NCI-H2029 treated with DMSO at 0.1 percent for 48 hours (cell line): ENCODE data around the gene TTC38.

Experiments
- DNase-seq: peaks from one replicate; lab custom pipeline; 2025; lab: John Stamatoyannopoulos, UW

The TTC38 gene

DNA sequence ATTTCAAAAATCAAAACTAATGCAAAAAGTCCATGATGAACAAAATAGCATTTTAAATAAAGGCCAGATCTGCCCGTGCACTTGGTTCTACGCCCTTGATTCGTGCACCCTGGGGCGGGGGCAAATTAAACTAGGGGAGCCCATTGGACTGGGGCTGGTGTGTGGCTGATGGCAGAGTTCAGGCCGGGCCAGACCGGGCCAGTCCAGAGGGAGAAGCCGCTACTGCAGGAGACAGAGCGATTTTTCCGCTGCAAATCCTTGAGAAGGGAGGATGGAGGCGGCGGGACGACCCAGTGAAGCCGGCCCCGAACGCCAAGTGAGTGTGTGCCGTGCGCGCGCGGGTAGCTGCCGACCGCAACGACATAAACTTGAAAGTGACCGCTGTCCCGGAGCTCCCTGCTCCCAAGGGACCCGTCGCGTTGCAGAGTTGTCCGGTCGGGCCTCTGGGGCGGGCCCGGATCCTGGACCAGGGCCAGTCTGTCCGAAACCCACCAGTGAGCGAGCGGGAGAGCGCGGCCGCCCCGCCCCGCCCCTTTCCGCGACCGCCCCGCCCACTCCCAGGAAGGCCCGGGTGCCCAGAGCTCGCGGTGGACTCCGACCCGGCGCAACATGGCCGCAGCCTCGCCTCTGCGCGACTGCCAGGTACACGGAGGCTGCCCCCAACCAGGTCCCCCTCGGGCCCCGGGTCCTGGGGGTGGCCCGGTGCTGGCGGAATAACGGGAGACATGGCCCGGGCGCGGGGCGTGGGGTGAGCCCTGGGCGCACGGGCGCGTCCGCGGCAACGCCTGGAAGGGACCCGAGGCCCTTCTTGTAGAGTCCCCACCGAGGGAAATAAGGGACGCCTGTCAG, at the start of gene TTC38:
Gene TTC38 (plus strand): TSS at position 578 of the 849 bp plus-strand sequence. CDS start 32 bp downstream, at position 610.
- DNase-seq: no peak

DNA sequence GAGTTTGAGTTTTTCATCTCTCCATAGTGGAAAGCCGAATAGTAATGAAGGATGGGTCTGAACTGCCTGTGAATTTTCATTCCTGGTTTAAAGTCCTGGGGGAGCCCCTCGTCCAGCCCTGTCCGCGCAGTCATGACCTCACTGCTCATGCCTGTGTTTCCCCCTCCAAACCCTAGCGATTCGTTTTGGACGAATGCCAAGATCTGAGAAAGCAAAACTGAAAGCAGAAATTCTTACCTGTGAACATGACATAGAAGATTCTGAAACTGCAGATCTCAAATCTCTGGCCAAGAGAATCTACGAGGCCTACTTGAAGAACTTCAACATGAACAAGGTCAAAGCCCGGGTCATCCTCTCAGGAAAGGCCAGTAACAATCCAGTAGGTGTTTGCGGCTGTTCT, 48.2 kb upstream of the TTC38 start:
- peak; percentile 65 for DNase-seq

DNA sequence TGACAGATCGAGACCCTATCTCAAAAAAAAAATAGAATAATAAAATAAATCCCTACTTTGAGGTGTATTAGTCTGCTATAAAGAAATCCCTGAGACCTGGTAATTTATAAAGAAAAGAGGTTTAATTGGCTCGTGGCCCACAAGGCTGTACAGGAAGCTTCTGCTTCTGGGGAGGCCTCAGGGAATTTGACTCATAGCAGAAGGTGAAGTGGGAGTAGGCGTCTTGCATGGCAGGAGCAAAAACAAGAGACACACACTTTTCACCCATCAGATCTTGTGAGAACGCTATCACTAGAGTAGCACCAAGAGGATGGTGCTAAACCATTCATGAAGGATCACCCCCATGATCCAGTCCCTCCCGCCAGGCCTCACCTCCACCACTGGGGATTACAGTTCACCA, 46.9 kb upstream of the TTC38 start:
- no peak for DNase-seq

DNA sequence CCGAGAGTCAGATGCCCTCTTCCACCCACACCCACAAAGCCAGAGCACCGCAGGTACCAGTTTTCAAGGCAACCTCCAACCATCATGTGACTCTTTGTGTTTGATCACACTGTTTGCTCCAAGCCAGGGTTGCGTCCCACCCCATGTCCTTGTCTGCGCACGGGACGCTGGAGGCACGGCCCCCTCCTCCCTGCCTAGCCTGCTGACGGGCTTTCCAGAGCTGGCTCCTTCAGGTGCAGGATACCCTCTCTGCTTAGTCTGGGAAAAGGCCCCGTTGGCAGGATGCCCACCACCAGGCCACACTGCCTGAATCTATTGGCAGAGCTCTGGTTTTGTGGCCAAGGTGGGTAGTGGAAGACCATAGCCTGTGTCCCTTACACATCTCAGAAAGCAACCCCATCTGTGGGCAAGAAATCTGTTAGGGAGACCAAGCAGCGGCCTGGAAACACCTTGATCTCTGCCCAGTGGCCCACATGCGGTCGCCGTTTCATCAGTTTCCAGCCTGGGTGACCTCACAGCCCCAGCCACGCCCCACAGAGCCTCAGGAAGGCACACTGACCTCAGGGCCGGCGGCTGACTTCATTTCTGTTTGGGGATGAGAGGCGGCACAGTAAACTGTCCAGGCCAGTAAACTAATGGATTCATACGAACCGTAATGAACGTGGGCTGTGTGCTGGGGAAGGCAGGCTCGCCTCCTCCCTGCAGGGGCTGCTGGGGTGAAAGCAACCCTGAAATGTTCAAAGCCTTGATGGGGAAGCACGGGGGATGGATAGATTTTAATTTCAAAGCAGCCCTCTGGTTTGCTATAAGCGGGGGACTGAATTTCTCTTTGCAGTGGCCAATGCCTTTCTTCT, 43.5 kb upstream of the TTC38 start:
- no peak for DNase-seq

DNA sequence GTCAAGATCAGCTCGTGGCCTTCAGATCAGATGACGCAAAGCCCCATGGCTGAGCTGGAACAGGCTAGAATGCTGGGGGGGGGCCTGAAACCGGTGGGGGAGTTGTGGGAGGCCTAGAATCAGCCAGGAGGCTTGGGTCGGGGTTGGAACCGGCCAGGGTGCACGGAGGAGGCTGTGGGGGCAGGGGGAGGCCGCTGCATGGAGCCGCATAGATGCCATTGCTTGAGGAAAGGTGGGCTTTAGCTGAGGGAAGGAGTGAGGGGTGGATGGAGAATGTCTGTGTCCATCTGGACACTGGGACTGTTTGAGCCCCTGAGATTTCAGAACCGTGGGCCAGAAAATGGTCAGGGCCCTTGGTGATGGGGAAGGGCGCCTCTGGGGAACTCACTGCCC, 42.9 kb upstream of the TTC38 start:
- DNase-seq: no peak

DNA sequence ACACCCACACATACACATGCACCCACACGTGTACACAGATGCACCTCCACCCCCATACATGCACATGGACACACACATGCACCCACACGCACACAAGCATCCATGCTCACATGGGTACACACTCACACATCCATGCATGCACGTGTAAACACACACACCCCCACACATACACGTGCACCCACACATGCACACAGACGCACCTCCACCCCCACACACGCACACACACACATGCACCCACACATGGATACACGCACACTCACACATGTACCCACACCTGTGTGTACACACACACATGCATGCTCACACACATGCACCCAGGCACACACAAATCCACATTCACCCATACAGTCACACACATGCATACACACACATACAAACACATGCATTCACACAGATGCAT, 42.2 kb upstream of the TTC38 start:
- DNase-seq: no peak

DNA sequence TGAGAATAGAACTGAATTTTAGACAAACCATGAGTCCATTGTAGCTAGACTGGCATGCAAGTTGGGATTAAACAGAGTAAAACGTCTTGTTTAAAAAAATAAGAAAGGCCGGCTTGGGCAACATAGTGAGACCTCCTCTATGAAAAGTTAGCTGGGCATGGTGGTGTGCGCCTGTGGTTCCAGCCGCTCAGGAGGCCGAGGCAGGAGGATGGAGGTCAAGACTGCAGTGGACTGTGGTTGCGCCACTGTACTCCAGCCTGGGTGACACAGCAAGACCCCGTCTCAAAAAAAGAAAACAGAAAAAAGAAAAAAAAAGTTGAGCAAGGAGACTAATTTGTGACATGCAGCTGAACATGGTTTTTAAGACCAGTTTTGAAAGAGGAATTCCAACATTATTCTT, 41.2 kb upstream of the TTC38 start:
- no peak for DNase-seq

DNA sequence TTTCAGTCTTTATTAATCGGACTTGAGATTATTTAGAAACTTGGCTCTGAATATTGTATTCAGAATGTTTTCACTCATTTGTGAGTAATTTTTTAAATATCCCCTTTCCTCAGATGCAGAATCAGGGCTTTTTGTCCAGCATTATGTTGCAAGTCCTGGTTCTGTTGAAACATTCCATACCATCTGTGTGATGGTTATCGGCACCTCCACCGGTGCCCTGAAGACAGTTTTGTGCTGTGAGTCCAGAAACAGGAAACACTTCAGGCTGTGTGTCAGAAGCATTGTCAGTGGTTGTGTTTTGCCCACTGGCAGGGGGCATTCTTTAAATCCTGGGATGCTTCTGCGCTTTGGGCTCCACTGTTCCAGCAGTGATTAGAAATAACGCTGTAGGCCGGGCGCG, 38.1 kb upstream of the TTC38 start:
- DNase-seq: no peak

DNA sequence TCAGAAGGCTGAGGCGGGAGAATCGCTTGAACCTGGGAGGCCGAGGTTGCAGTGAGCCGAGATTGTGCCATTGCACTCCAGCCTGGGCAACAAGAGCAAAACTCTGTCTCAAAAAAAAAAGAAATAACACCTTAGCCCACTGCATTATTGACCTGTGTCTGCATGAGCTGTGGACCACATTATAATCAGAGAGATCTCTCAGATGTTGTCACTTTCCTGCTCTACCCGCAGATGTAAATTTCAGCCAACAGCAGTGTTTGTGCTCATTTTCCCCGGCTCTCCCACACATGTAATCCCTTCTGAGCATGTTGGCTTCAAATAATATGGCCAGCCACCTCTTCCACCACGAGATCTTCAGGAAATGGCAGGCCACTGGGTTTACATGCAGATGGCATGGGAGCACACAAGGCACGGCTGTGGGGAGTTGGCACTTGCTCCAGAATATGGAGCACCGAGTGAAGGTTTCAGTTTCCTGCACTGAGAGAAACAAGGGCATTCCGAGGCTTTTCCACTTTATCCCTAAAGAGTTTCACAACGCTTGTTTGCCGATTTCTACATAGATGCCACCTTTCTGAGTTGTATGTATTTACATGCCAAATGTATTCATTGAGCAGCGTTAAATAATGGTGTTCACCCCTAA, 37.4 kb upstream of the TTC38 start:
- DNase-seq: no peak

DNA sequence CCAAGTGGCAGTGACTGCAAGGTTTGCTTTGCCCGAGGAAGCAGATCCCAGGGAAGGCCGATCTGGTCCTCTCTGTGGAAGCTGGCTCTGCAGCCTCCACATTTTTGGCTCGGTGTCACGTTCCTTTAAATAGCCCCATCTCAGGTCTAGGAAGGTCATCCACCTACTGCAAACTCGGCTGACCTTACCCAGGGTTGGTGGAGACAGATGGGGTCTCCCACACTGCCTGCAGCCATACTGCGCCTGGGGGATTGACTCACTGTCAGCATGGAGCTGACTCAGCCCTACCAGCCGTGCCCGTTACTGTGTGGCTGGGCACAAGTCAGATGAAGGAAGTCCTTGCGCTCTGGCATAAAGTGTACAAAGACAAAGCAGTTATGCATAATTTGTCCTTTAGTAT, 34.6 kb upstream of the TTC38 start:
- DNase-seq: no peak

DNA sequence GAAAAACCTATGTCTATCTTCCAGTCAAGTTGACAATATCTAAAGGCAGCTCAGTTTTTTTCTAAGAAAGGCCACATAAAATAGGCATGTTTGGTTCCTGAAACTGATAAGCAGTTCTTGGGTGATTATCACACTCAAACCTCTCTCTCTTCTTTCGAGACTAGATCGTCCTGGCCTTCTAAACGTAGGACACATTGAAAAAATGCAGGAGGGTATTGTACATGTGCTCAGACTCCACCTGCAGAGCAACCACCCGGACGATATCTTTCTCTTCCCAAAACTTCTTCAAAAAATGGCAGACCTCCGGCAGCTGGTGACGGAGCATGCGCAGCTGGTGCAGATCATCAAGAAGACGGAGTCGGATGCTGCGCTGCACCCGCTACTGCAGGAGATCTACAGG, 32.8 kb upstream of the TTC38 start:
- no peak for DNase-seq

DNA sequence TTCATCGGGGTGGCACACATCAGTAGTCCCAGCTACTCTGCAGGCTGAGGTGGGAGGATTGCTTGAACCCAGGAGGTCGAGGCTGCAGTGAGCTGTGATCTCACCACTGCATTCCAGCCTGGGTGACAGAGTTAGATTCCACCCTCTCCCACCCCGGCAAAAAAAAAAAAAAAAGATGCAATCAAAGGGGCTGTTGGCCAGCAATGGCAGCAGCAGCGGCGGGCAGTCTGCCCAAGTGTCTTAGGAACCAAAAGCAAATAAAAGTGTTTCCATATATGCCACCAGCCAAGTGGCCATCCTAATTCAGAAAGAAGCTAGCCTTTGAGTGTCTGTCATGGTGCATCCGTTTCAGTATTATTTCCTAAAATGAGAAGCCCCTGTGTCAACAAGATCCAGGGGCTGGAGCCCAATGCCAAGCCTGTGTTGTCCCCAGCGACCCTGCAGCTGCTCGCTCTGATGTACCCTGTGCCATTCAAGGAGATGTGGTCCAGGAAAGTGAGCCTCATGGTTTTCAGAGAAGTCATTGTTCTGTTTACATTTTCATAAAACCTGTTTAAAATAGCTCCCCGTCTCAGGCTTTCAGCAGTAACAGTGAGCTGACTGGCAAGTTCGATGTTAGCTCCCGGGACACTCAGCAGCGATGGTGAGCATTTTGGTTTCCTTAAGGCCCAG, 30.2 kb upstream of the TTC38 start:
- DNase-seq: peak; percentile 42

DNA sequence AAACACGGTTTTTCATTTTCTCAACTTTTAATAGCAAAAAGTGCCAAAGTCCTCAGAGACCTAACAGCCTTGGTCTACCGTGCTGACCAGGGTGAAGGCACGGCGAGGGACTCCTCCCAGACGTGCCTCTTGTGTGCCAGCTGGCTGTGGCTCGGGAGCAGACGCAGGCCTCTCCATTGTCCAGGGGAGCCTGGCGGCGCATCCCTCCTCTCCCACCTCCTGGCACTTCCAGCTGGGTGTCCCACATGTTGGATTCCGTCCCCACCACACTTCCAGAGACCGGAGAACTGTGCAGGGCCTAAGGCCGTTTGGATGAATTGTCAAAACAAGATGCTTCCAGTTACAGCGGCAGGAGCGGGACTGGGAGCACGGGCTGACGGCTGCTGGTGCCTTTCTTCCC, 29.3 kb upstream of the TTC38 start:
- DNase-seq: no peak

DNA sequence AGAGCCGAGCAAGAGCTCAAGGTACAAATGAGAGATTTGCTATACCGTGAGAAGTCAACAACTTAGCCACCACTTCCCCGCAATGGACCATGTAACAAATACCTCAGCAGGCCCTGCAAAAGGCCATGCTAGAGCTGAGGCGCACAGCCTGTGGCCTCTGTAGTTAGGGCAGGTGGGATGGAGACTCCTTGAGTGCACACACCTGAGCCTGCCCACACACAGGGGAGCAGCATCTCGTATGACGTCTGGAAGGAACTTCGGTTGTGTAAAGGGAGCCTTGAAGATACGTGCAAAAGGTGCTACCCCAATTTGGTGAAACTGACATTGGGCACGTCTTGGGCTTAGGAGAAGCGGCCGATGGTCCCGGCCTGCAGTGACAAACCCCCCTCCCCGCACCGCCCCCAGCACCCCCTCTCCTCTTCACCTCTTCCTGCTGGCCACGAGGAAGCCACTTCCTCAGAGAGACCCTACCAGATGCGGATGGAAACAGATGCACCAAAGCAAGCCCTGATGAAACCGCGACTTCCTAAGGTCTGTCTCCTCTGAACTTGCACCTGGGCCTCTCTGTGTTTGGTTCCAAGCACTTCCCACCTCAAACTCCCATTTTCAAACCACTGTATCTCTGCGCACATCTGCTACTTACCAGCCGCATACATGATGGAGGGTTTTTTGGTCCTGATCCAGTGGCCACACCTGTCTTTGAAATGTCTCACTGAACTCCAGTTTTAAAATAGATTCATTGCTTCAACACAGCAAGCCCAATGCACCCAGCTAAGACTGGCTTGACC, 28.4 kb upstream of the TTC38 start:
- DNase-seq: no peak

DNA sequence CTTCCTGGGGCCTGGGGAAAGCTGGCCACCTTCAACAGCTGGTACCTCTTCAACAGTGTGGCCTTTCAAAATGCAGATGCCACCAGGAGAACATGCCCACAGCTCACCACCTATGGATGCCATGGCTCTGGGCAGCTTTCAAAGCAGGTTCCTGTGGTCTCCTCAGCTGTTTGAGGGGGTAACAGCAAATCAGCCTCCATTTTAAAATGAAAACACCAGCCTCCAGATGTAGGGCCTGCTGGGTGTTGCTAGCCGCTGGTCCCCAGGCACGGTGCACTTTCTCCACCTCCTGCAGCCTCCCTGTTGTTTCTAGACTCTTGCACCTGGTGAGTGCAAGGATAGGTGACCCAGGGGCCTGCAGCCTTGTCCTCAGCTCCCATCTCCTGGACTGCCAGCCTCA, 27.7 kb upstream of the TTC38 start:
- DNase-seq: no peak

DNA sequence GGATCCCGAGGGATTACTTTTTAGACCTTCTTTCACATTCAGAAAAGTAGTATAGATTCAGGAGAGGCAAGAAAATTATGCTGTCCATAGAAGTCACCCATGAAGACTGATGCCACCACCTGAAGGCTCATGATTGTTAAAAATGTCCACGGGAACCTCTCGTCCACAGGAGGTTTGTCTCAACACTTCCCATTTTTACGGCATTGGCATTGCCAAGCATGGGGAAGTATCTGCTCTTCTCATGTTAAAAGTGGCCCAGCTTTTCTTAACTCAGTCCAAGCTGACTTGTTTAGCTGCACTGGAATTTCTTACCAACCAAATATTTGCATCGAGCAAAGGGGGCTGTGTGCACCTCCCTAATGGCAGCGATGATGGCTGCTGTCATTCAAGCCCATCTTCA, 27.3 kb upstream of the TTC38 start:
- DNase-seq: no peak

DNA sequence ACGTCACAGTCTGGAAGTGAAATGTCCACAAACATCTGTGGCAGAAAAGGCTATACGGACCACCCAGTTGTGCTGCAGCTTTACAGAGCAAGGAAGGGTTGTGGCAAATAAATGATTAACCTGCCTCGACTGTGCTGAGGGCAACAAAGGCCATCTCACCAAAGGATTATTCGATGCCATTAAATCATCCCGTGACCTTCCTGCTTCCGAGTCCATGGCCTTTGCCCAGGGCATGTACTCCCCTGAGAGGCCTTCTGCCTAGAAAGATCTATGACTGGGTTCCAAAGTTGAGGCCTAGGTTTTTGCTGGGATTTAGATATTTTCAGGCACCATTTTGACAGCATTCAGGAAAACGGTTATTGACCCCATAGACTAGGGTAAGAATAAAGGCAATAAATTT, 26.9 kb upstream of the TTC38 start:
- no peak for DNase-seq

DNA sequence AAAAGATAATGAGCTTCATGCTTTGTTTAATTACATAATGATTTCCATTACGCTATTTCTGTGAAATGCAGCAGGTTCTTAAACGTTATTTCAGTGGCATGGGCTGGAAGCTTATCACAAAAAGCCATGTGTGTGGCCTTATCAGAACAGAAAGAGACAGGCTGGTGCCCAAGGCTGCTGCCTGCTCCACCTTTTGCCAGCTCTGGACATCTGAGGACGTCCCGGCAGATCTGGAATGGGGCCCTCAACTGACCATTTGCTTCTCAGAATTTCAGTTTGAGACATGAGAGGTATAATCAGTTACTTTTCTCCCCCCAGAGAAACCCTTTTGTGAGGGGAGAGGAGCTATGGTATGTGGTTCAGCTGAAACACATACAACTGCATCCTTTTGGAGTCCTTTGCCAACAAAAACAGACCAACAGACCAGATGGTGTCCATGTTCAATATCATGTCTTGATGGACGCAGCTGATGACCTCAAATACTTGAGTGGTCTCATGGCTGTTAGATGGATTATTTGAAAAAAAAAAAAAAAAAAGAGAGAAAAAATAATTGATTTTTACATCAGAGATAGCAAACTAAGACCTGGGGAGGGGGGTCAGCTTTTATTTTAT, 26.3 kb upstream of the TTC38 start:
- no peak for DNase-seq

DNA sequence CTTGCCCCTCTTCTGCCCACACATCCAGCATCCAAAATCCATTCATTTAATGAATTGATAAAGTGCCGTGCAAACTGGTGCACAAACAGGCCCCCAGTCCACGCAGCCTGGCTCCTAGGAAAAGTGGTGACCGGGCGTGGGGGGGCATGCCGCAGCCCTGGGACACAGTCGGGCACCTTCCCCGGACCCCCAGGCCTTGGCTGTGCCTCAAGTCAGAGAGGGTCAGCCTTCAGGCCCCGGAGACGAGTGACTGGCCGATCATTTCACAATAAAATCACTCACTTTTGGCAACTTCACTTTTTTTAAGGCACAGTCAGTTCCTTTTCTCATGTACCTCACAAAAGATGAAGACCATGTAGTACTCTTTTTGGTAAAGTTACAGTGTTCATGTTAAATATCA, 25.7 kb upstream of the TTC38 start:
- DNase-seq: no peak

DNA sequence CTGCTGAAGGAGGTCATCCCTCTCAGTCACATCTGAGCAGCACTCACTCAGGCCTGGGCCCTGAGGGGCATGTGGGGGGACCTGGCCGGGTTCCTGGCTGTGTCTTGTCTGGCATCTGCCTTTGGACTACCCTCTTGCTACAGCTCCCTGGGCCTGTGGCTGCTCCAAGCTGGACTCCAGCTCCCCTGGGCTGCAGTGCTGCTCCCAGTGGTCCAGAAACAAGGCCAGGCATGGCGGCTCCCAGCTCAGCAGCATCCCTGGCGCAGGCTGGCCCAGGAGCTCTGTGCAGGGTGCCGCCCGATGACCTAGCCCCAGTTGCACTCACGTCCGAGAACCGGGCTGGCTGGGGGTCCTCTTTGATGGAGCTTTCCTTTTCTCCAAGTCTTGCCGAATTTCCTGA, 23.0 kb upstream of the TTC38 start:
- DNase-seq: no peak

DNA sequence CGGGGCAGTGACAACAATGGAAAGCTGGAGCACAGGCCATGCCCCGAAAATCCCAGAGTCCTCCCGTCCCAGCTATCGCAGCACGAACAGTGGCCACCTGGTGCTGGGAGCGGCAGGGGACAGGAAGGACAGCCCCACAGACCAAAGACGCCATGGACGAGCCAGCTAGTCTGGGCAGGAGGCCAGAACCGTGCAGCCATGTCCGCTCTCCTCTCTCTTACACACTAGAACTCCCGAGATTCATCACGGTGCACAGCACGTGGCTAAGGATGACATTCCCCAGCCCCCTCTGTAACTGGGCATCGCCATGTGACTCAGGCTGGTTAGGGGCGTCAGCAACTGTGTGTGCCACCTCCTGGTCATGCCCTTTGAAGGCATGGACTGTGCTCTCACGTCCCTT, 22.3 kb upstream of the TTC38 start:
- peak; percentile 76 for DNase-seq
